Breast epithelium (tissue), 3 donors: ENCODE results near the gene CD4.

ENCODE experiments used
- POLR2A ChIP-seq: fragments of 450-650 bp; IDR thresholded peaks from one replicate; pipeline ENCODE4 v1.6.1; 2016; ENCODE audit warnings: antibody characterized with exemption, mild to moderate bottlenecking, moderate library complexity
- TF ChIP-seq, protein P1 (sequence below), 3 donors: fragments of 450-650 bp; IDR thresholded peaks; one replicate each; pipeline ENCODE4 v1.5.1; 2016 to 2017; ENCODE audit warnings: antibody characterized with exemption in 3 of 3, mild to moderate bottlenecking in 3 of 3, moderate library complexity in 3 of 3

DNA sequence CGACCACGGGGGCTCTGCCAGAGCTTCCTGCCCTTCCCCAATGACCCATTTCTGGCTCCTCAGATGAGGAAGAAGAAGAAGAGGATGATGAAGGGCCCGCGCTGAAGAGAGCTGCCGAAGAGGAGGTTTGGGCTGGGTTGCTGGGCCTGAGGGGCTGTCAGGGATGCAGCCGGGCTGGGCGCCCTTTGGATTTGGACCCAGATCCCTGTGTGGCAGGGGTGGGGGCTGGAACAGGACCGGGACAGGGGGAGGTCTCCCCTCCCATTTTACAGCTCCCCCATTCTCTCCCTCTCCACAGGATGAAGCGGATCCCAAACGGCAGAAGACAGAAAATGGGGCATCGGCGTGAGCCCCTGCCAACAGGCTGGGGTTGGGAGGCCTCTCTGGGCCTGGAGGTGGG, 19.2 kb upstream of the CD4 start:
- TF ChIP-seq, protein P1, sequence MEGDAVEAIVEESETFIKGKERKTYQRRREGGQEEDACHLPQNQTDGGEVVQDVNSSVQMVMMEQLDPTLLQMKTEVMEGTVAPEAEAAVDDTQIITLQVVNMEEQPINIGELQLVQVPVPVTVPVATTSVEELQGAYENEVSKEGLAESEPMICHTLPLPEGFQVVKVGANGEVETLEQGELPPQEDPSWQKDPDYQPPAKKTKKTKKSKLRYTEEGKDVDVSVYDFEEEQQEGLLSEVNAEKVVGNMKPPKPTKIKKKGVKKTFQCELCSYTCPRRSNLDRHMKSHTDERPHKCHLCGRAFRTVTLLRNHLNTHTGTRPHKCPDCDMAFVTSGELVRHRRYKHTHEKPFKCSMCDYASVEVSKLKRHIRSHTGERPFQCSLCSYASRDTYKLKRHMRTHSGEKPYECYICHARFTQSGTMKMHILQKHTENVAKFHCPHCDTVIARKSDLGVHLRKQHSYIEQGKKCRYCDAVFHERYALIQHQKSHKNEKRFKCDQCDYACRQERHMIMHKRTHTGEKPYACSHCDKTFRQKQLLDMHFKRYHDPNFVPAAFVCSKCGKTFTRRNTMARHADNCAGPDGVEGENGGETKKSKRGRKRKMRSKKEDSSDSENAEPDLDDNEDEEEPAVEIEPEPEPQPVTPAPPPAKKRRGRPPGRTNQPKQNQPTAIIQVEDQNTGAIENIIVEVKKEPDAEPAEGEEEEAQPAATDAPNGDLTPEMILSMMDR (IDR thresholded peaks at IDR 0.05) = no peak
- no peak for TF ChIP-seq POLR2A
